Neural cell (in vitro differentiated cells): ENCODE data around the gene TBC1D20. TPM values are rescaled to one million over a fixed set of nuclear protein-coding genes. Genes with fewer than 3 reads are reported as not detected.

Experiments
- H2AFZ ChIP-seq: fragments of 200-600, 300-800 bp; sonication (generic), shearing (Covaris generic); 2 replicates; pipeline ENCODE4 v1.6.0; 2014; ENCODE audit warnings: low read depth, mild to moderate bottlenecking, antibody characterized with exemption, low read length, moderate library complexity
- H3F3A ChIP-seq: fragments of 200-600 bp; shearing (Covaris generic); 2 replicates; pipeline ENCODE4 v1.6.1; 2016; ENCODE audit warnings: mild to moderate bottlenecking, moderate library complexity, mixed read lengths, antibody characterized with exemption, low read length; ENCODE audit not compliant: insufficient read depth, poor library complexity, severe bottlenecking
- H3K27ac ChIP-seq: fragments of 200-600, 300-800 bp; sonication (generic), shearing (Covaris generic); 2 replicates; pipeline ENCODE4 v1.5.1; 2014; ENCODE audit warnings: mild to moderate bottlenecking, low read length, moderate library complexity
- H3K27me3 ChIP-seq: fragments of 300-800, 200-600 bp; sonication (generic), shearing (Covaris generic); 2 replicates; pipeline ENCODE4 v1.6.0; 2014; ENCODE audit warnings: mild to moderate bottlenecking, low read depth, low read length, moderate library complexity; ENCODE audit not compliant: insufficient read depth
- H3K36me3 ChIP-seq: fragments of 300-800, 200-600 bp; sonication (generic), shearing (Covaris generic); 2 replicates; pipeline ENCODE4 v1.5.1; 2014; ENCODE audit warnings: mild to moderate bottlenecking, antibody characterized with exemption, low read length, moderate library complexity; ENCODE audit not compliant: insufficient read depth
- H3K4me2 ChIP-seq: fragments of 300-800, 200-600 bp; sonication (generic), shearing (Covaris generic); 2 replicates; pipeline ENCODE4 v1.6.0; 2014; ENCODE audit warnings: mild to moderate bottlenecking, low read length
- H3K4me3 ChIP-seq: fragments of 300-800, 200-600 bp; sonication (generic), shearing (Covaris generic); 2 replicates; pipeline ENCODE4 v1.5.1; 2014; ENCODE audit warnings: mild to moderate bottlenecking, low read length, moderate library complexity
- H3K79me2 ChIP-seq: fragments of 200-600 bp; shearing (Covaris generic); replicated peaks from 2 replicates; pipeline ENCODE4 v1.6.0; 2014; ENCODE audit warnings: mild to moderate bottlenecking, low read length, moderate library complexity; ENCODE audit not compliant: insufficient read depth
- H3K9ac ChIP-seq: fragments of 300-800, 200-600 bp; sonication (generic), shearing (Covaris generic); 2 replicates; pipeline ENCODE4 v1.6.1; 2016; ENCODE audit warnings: mild to moderate bottlenecking, low read length, mixed read lengths
- H3K9me2 ChIP-seq: fragments of 200-600 bp; shearing (Covaris generic); 2 replicates; pipeline ENCODE4 v1.6.1; 2016; ENCODE audit warnings: mild to moderate bottlenecking, low read length, mixed read lengths; ENCODE audit not compliant: insufficient read depth
- H3K9me3 ChIP-seq: fragments of 200-600, 300-800 bp; sonication (generic), shearing (Covaris generic); 2 replicates; pipeline ENCODE4 v1.6.1; 2016; ENCODE audit warnings: mild to moderate bottlenecking, mixed run types, low read length, moderate library complexity, mixed read lengths
- H4K20me1 ChIP-seq: fragments of 200-600 bp; shearing (Covaris generic); 2 replicates; pipeline ENCODE4 v1.6.1; 2016; ENCODE audit warnings: mild to moderate bottlenecking, mixed run types; ENCODE audit not compliant: insufficient read depth
- EP300 ChIP-seq: fragments of 450-650 bp; conservative IDR thresholded peaks from 2 replicates; pipeline ENCODE4 v1.6.1; 2014; ENCODE audit warnings: antibody characterized with exemption, mild to moderate bottlenecking, moderate library complexity; ENCODE audit not compliant: poor library complexity, severe bottlenecking
- EZH2 ChIP-seq: fragments of 200-600, 300-800 bp; shearing (Covaris generic), sonication (generic); IDR thresholded peaks from 2 replicates; pipeline ENCODE4 v1.6.1; 2014; ENCODE audit warnings: antibody characterized with exemption, low read length, borderline replicate concordance, mild to moderate bottlenecking; ENCODE audit not compliant: insufficient read depth, poor library complexity, severe bottlenecking
- MXI1 ChIP-seq: fragments of 450-650 bp; conservative IDR thresholded peaks from 2 replicates; pipeline ENCODE4 v1.6.1; 2014; ENCODE audit warnings: antibody characterized with exemption, mild to moderate bottlenecking; ENCODE audit not compliant: poor library complexity, severe bottlenecking
- POLR2AphosphoS5 ChIP-seq: IDR thresholded peaks from 2 replicates; pipeline ENCODE4 v1.6.1; 2012
- RAD21 ChIP-seq: fragments of 450-650 bp; conservative IDR thresholded peaks from 2 replicates; pipeline ENCODE4 v1.6.1; 2014; ENCODE audit warnings: antibody characterized with exemption, mild to moderate bottlenecking, moderate library complexity
- SMC3 ChIP-seq: fragments of 450-650 bp; conservative IDR thresholded peaks from 2 replicates; pipeline ENCODE4 v1.6.1; 2014; ENCODE audit warnings: antibody characterized with exemption, mild to moderate bottlenecking, moderate library complexity; ENCODE audit not compliant: poor library complexity
- TAF1 ChIP-seq: IDR thresholded peaks from 2 replicates; pipeline ENCODE4 v1.6.1; 2012; ENCODE audit warnings: low read depth
- polyA plus RNA-seq: library from polyadenylated mRNA; depleted of rRNA; stranded (reverse); fragments of >200 nt; gene quantifications from 2 replicates; pipeline ENCODE4 v1.2.3, GENCODE V29; 2014
- TF ChIP-seq, protein P1 (sequence below): IDR thresholded peaks from 2 replicates; pipeline ENCODE4 v1.6.1; 2012; ENCODE audit warnings: borderline replicate concordance
- TF ChIP-seq, protein P2 (sequence below): fragments of 450-650 bp; IDR thresholded peaks from 2 replicates; pipeline ENCODE4 v1.5.1; 2014; ENCODE audit warnings: antibody characterized with exemption, mild to moderate bottlenecking, moderate library complexity; ENCODE audit not compliant: poor library complexity, severe bottlenecking

TBC1D20 gene
- polyA plus RNA-seq, 1 donor from 2014 or later: 25.1 TPM

DNA sequence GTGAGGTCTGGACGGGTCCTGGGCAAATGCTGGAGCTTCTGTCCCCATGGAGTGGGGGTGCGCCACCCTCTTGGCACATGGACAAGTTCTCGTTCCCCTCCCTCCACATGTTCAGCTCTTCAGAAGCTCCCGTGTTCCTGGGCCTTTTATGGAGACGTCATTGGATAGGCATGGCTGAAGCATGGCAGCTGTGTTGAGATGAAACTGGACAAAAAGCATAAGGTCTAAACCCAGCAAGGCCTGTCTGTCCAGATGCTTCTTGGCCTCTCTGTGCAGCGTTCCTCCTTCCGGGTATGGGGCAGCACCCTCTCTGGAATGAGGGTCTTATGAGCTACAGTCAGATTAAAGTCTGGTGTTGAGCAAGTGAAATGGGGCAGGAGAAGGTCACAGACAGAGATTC lies 26.8 kb downstream of the TBC1D20 start:
- no peak for TF ChIP-seq MXI1
- no peak for TF ChIP-seq POLR2AphosphoS5
- TF ChIP-seq TAF1: no peak
- TF ChIP-seq EZH2: no peak
- no peak for TF ChIP-seq EP300
- no peak for TF ChIP-seq RAD21
- TF ChIP-seq, protein P1, sequence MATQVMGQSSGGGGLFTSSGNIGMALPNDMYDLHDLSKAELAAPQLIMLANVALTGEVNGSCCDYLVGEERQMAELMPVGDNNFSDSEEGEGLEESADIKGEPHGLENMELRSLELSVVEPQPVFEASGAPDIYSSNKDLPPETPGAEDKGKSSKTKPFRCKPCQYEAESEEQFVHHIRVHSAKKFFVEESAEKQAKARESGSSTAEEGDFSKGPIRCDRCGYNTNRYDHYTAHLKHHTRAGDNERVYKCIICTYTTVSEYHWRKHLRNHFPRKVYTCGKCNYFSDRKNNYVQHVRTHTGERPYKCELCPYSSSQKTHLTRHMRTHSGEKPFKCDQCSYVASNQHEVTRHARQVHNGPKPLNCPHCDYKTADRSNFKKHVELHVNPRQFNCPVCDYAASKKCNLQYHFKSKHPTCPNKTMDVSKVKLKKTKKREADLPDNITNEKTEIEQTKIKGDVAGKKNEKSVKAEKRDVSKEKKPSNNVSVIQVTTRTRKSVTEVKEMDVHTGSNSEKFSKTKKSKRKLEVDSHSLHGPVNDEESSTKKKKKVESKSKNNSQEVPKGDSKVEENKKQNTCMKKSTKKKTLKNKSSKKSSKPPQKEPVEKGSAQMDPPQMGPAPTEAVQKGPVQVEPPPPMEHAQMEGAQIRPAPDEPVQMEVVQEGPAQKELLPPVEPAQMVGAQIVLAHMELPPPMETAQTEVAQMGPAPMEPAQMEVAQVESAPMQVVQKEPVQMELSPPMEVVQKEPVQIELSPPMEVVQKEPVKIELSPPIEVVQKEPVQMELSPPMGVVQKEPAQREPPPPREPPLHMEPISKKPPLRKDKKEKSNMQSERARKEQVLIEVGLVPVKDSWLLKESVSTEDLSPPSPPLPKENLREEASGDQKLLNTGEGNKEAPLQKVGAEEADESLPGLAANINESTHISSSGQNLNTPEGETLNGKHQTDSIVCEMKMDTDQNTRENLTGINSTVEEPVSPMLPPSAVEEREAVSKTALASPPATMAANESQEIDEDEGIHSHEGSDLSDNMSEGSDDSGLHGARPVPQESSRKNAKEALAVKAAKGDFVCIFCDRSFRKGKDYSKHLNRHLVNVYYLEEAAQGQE: no peak
- TF ChIP-seq, protein P2, sequence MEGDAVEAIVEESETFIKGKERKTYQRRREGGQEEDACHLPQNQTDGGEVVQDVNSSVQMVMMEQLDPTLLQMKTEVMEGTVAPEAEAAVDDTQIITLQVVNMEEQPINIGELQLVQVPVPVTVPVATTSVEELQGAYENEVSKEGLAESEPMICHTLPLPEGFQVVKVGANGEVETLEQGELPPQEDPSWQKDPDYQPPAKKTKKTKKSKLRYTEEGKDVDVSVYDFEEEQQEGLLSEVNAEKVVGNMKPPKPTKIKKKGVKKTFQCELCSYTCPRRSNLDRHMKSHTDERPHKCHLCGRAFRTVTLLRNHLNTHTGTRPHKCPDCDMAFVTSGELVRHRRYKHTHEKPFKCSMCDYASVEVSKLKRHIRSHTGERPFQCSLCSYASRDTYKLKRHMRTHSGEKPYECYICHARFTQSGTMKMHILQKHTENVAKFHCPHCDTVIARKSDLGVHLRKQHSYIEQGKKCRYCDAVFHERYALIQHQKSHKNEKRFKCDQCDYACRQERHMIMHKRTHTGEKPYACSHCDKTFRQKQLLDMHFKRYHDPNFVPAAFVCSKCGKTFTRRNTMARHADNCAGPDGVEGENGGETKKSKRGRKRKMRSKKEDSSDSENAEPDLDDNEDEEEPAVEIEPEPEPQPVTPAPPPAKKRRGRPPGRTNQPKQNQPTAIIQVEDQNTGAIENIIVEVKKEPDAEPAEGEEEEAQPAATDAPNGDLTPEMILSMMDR: no peak
- Histone ChIP-seq H3K9me3 (no peaks in the 10 kb centered on the region), H3K4me3 (no peak overlapping the region), H3K9me2 (no peaks in the 10 kb centered on the region), H3K27ac (no peak overlapping the region), H3K36me3 (peaks cover 12% of the 10 kb centered on the region), H4K20me1 (no peaks in the 10 kb centered on the region), H3K27me3 (no peaks in the 10 kb centered on the region), H3F3A (no peaks in the 10 kb centered on the region), H2AFZ (no peak overlapping the region), H3K4me2 (no peak overlapping the region), H3K9ac (no peak overlapping the region), H3K79me2 (no peaks in the 10 kb centered on the region)

DNA sequence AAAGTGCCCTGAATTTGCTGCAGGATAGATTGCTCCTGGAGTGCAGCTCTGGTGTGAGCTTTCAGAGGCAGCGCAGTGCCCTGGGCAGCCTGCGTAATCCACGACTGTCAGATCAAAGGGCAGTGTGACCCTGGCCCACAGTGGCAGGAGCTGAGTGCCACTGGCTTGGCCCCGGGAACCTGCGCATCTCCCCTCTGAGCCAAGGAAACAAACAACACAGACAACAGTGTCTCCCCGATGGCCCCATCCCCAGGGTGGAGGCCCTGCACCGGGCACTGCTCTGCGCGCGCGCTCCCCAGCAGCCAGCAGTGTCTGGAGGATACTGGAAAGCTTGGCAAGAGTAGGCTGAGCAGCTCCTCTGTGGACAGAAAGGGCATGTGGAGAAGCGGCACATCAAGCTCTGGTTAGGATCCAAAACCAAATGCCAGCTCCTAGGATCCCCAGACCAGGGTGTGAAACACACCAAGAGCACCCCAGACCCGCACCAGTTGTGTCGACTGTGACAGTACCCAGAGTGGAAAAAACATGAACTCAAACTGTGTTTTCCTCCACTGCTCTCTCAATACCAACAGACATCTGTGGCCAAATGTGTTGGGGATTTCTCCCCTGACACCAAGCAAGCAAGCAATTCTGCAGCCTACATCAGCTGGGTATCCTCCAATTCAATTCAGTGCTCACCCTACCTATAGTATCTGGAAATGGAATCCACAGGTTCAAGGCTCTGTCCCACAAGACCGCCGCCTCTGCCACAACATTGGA lies 27.5 kb downstream of the TBC1D20 start:
- no peaks in the 10 kb centered on the region for H3K27me3 ChIP-seq
- H3K9ac ChIP-seq: no peak overlapping the region
- no peak overlapping the region for H3K4me2 ChIP-seq
- no peak overlapping the region for H3K27ac ChIP-seq
- no peaks in the 10 kb centered on the region for H3K79me2 ChIP-seq
- H2AFZ ChIP-seq: no peak overlapping the region
- H3K9me2 ChIP-seq: no peaks in the 10 kb centered on the region
- TF ChIP-seq POLR2AphosphoS5 (no peak), SMC3 (no peak), EZH2 (no peak), TAF1 (no peak), EP300 (no peak), MXI1 (no peak), RAD21 (no peak)
- TF ChIP-seq, protein P2: no peak
- TF ChIP-seq, protein P1: no peak
- H3K4me3 ChIP-seq: no peak overlapping the region
- H3K36me3 ChIP-seq: peaks cover 12% of the 10 kb centered on the region
- H3K9me3 ChIP-seq: no peaks in the 10 kb centered on the region
- no peaks in the 10 kb centered on the region for H4K20me1 ChIP-seq
- no peaks in the 10 kb centered on the region for H3F3A ChIP-seq
